Measurements from ENCODE around the gene SPATA17. TPM values are rescaled to one million over a fixed set of nuclear protein-coding genes. Genes with fewer than 3 reads are reported as not detected.

The SPATA17 gene
- total and polyA plus RNA-seq, 2 experiments from 2014 or later = 1.2 to 3.5 TPM

DNA sequence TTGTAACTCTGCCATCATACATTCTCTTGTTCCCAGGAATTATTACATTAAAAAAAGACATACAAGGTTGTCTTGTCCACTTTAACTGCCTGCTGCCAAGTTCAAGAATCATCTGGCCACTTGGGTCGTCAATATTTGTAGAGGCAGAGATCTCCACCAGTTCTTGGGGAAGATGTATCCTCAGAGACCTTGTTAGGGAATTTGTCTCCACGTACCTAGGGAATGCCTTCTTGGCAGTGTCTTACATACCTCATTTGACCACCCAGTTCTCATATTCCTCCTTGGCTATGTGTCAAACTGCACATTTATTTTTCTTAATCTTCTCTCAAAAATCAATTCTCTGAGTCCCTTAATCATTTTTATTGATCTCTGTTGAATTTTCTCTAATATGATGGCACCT is 266.0 kb downstream of the SPATA17 start (continued):
- TF ChIP-seq, protein P1, sequence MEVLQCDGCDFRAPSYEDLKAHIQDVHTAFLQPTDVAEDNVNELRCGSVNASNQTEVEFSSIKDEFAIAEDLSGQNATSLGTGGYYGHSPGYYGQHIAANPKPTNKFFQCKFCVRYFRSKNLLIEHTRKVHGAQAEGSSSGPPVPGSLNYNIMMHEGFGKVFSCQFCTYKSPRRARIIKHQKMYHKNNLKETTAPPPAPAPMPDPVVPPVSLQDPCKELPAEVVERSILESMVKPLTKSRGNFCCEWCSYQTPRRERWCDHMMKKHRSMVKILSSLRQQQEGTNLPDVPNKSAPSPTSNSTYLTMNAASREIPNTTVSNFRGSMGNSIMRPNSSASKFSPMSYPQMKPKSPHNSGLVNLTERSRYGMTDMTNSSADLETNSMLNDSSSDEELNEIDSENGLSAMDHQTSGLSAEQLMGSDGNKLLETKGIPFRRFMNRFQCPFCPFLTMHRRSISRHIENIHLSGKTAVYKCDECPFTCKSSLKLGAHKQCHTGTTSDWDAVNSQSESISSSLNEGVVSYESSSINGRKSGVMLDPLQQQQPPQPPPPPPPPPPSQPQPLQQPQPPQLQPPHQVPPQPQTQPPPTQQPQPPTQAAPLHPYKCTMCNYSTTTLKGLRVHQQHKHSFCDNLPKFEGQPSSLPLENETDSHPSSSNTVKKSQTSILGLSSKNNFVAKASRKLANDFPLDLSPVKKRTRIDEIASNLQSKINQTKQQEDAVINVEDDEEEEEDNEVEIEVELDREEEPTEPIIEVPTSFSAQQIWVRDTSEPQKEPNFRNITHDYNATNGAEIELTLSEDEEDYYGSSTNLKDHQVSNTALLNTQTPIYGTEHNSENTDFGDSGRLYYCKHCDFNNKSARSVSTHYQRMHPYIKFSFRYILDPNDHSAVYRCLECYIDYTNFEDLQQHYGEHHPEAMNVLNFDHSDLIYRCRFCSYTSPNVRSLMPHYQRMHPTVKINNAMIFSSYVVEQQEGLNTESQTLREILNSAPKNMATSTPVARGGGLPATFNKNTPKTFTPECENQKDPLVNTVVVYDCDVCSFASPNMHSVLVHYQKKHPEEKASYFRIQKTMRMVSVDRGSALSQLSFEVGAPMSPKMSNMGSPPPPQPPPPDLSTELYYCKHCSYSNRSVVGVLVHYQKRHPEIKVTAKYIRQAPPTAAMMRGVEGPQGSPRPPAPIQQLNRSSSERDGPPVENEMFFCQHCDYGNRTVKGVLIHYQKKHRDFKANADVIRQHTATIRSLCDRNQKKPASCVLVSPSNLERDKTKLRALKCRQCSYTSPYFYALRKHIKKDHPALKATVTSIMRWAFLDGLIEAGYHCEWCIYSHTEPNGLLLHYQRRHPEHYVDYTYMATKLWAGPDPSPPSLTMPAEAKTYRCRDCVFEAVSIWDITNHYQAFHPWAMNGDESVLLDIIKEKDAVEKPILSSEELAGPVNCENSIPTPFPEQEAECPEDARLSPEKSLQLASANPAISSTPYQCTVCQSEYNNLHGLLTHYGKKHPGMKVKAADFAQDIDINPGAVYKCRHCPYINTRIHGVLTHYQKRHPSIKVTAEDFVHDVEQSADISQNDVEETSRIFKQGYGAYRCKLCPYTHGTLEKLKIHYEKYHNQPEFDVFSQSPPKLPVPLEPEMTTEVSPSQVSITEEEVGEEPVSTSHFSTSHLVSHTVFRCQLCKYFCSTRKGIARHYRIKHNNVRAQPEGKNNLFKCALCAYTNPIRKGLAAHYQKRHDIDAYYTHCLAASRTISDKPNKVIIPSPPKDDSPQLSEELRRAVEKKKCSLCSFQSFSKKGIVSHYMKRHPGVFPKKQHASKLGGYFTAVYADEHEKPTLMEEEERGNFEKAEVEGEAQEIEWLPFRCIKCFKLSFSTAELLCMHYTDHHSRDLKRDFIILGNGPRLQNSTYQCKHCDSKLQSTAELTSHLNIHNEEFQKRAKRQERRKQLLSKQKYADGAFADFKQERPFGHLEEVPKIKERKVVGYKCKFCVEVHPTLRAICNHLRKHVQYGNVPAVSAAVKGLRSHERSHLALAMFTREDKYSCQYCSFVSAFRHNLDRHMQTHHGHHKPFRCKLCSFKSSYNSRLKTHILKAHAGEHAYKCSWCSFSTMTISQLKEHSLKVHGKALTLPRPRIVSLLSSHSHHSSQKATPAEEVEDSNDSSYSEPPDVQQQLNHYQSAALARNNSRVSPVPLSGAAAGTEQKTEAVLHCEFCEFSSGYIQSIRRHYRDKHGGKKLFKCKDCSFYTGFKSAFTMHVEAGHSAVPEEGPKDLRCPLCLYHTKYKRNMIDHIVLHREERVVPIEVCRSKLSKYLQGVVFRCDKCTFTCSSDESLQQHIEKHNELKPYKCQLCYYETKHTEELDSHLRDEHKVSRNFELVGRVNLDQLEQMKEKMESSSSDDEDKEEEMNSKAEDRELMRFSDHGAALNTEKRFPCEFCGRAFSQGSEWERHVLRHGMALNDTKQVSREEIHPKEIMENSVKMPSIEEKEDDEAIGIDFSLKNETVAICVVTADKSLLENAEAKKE (CRISPR knock-in tag; IDR thresholded peaks at IDR 0.05) = no peak

DNA sequence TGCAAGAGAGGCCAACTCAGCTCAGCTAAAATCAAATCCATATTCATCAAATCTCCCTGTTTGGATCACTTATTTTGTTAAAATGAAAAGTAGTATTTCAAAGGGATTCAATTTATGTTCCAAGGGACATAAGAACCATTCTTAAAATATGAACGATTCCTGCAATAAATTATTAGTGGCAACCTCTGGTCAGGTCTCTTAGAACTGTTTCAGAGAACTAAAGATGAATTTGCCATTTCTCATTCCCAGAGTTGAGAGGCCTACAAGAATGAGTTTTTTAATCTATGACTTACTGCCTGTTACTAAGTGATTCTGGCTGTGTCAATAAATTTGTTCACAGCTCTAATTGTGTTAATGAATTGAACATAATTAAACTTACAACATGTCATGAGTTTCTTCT is 268.5 kb downstream of the SPATA17 start:
- H3K4me1 Mint-ChIP-seq = peaks cover 16% of the 10 kb centered on the region
- Histone ChIP-seq H3K27ac (ENCODE audit: low read depth) (no peak overlapping the region), H3K9me2 (ENCODE audit: insufficient read depth) (no peaks in the 10 kb centered on the region), H3K36me3 (ENCODE audit: insufficient read depth) (no peaks in the 10 kb centered on the region), H3K79me2 (replicated peaks; ENCODE audit: insufficient read depth) (no peaks in the 10 kb centered on the region), H3K4me2 (no peak overlapping the region), H4K20me1 (replicated peaks; ENCODE audit: insufficient read depth) (no peaks in the 10 kb centered on the region), H3K4me1 (ENCODE audit: insufficient read depth) (peaks cover 6% of the 10 kb centered on the region), H3K4me3 (no peak overlapping the region), H2AFZ (no peak overlapping the region), H3K27me3 (ENCODE audit: insufficient read depth) (no peaks in the 10 kb centered on the region), H3F3A (replicated peaks; ENCODE audit: low read depth) (no peaks in the 10 kb centered on the region)
- DNase-seq (ENCODE audit: low spot score) (no peak), ATAC-seq (no peak)
- no peak overlapping the region for H3K27ac Mint-ChIP-seq
- H3K27me3 Mint-ChIP-seq (ENCODE audit: insufficient read depth, low read depth, poor library complexity) = no peaks in the 10 kb centered on the region
- H3K4me3 Mint-ChIP-seq = no peak overlapping the region
- no peaks in the 10 kb centered on the region for H3K9me3 Mint-ChIP-seq
- H3K36me3 Mint-ChIP-seq (ENCODE audit: low read depth) = no peaks in the 10 kb centered on the region
- no peak for TF ChIP-seq ZNF331 (CRISPR knock-in tag; IDR thresholded peaks at IDR 0.05; ENCODE audit: low read depth)
- no peak for TF ChIP-seq EZH2 (IDR thresholded peaks at IDR 0.05; ENCODE audit: low read depth, unreplicated experiment)
- TF ChIP-seq, protein P1 (CRISPR knock-in tag; IDR thresholded peaks at IDR 0.05) = no peak
- TF ChIP-seq, protein P2, sequence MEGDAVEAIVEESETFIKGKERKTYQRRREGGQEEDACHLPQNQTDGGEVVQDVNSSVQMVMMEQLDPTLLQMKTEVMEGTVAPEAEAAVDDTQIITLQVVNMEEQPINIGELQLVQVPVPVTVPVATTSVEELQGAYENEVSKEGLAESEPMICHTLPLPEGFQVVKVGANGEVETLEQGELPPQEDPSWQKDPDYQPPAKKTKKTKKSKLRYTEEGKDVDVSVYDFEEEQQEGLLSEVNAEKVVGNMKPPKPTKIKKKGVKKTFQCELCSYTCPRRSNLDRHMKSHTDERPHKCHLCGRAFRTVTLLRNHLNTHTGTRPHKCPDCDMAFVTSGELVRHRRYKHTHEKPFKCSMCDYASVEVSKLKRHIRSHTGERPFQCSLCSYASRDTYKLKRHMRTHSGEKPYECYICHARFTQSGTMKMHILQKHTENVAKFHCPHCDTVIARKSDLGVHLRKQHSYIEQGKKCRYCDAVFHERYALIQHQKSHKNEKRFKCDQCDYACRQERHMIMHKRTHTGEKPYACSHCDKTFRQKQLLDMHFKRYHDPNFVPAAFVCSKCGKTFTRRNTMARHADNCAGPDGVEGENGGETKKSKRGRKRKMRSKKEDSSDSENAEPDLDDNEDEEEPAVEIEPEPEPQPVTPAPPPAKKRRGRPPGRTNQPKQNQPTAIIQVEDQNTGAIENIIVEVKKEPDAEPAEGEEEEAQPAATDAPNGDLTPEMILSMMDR (conservative IDR thresholded peaks at IDR 0.05; ENCODE audit: low read depth in 2 of 2) = no peak
- TF ChIP-seq POLR2AphosphoS5 (IDR thresholded peaks at IDR 0.05; ENCODE audit: low read depth) = no peak
- TF ChIP-seq ZNF114 (CRISPR knock-in tag; IDR thresholded peaks at IDR 0.05) = no peak
- TF ChIP-seq, protein P3, sequence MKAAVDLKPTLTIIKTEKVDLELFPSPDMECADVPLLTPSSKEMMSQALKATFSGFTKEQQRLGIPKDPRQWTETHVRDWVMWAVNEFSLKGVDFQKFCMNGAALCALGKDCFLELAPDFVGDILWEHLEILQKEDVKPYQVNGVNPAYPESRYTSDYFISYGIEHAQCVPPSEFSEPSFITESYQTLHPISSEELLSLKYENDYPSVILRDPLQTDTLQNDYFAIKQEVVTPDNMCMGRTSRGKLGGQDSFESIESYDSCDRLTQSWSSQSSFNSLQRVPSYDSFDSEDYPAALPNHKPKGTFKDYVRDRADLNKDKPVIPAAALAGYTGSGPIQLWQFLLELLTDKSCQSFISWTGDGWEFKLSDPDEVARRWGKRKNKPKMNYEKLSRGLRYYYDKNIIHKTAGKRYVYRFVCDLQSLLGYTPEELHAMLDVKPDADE (IDR thresholded peaks at IDR 0.05) = no peak
